PFSK-1 (cell line): Measurements from ENCODE around the gene TMEM184B.

Source experiments
- FOXP2 ChIP-seq: optimal IDR thresholded peaks from 2 replicates; pipeline ENCODE3; 2011; ENCODE audit warnings: borderline replicate concordance, control low read depth, inconsistent platforms; ENCODE audit not compliant: insufficient read depth; ENCODE audit errors: extremely low read length, extremely low read depth
- POLR2AphosphoS5 ChIP-seq: IDR thresholded peaks from 2 replicates; pipeline ENCODE4 v1.6.1; 2012; ENCODE audit warnings: low read depth, mild to moderate bottlenecking, control low read depth, low read length, moderate library complexity
- SIN3A ChIP-seq: IDR thresholded peaks from 2 replicates; pipeline ENCODE4 v1.6.1; 2012; ENCODE audit warnings: mild to moderate bottlenecking, low read length, moderate library complexity, borderline replicate concordance; ENCODE audit not compliant: insufficient read depth
- TAF1 ChIP-seq: IDR thresholded peaks from 2 replicates; pipeline ENCODE4 v1.6.1; 2012; ENCODE audit warnings: low read length, control low read depth, borderline replicate concordance; ENCODE audit not compliant: insufficient read depth
- TF ChIP-seq, protein P1 (sequence below), 2 experiments: IDR thresholded peaks; 2 replicates each; pipeline versions ENCODE4 v1.6.1 to v1.8.0; 2011 to 2012; ENCODE audit warnings: low read depth in 2 of 2, low read length in 2 of 2, control low read depth in 1 of 2, inconsistent platforms in 1 of 2, mild to moderate bottlenecking in 1 of 2, moderate library complexity in 1 of 2; ENCODE audit not compliant: insufficient read depth in 1 of 2

The TMEM184B gene

DNA sequence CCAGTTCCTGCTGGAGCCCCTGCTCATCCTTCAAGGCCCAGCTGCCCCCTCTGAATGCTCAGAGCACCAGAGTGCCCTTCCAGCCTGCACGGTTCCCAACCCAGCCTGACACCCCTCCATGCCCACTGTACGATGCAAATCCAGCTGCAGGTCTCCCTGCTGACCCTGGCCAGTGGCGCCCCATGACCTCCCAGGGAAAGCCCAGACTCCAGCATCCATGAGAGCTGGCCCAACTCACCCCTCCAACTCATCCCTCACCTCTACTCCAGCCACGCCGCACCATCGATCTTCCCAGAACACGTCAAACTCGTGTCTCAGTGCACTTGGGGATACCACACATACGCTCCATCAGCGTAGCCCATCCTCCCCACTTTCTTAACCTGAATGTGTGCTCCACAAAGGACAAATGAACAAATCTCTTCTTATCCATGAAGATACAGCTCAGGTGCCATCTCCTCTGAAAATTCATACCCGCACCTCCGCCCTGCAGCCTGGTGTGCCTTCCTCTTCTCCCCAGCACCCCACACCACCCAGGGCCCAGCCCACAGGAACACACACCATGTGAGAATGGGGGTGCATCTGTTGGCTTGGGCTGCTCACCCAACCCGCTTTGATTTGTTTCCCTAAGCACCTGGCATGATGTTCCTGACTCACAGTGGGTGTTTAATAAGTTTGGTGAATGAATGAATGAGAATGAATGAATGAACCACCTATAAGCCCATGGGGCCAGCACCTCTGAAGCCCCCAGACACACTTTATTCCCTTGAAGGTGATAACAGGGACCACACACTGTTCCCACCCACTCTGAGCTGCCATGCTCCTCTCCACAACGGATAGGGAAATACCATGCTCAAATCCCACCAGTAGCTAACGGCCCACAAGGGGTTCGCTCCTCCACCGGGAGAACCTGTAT is 97.3 kb downstream of the TMEM184B start:
- TF ChIP-seq FOXP2: no peak
- TF ChIP-seq POLR2AphosphoS5: no peak
- TF ChIP-seq TAF1: no peak
- TF ChIP-seq, protein P1, sequence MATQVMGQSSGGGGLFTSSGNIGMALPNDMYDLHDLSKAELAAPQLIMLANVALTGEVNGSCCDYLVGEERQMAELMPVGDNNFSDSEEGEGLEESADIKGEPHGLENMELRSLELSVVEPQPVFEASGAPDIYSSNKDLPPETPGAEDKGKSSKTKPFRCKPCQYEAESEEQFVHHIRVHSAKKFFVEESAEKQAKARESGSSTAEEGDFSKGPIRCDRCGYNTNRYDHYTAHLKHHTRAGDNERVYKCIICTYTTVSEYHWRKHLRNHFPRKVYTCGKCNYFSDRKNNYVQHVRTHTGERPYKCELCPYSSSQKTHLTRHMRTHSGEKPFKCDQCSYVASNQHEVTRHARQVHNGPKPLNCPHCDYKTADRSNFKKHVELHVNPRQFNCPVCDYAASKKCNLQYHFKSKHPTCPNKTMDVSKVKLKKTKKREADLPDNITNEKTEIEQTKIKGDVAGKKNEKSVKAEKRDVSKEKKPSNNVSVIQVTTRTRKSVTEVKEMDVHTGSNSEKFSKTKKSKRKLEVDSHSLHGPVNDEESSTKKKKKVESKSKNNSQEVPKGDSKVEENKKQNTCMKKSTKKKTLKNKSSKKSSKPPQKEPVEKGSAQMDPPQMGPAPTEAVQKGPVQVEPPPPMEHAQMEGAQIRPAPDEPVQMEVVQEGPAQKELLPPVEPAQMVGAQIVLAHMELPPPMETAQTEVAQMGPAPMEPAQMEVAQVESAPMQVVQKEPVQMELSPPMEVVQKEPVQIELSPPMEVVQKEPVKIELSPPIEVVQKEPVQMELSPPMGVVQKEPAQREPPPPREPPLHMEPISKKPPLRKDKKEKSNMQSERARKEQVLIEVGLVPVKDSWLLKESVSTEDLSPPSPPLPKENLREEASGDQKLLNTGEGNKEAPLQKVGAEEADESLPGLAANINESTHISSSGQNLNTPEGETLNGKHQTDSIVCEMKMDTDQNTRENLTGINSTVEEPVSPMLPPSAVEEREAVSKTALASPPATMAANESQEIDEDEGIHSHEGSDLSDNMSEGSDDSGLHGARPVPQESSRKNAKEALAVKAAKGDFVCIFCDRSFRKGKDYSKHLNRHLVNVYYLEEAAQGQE (IDR thresholded peaks at IDR 0.05; ENCODE audit: insufficient read depth in 1 of 2, low read depth in 2 of 2, low read length in 2 of 2): no peak
- no peak for TF ChIP-seq SIN3A

DNA sequence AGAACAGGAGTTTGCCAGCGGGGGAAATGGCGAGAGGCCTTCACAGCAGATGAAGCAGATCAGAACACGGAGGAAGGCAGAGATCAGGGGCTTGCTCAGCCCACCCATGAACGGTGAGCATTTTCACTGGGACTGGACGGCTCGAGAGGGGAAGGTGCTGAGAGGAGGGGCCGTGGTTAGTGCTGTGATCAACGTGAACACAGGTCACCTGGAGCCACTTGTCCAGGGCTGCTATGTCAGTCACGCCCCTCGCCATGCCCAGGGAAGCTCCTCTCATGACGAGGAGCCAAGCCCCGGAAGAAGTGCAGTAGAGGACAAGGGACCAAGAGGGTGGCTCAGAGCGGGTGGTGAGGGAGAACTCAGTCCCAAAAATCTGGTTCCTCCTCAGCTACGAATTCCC is 98.2 kb downstream of the TMEM184B start:
- no peak for TF ChIP-seq POLR2AphosphoS5
- no peak for TF ChIP-seq FOXP2
- TF ChIP-seq TAF1: no peak
- TF ChIP-seq SIN3A: no peak
- TF ChIP-seq, protein P1 (IDR thresholded peaks at IDR 0.05; ENCODE audit: insufficient read depth in 1 of 2, low read depth in 2 of 2, low read length in 2 of 2): no peak

DNA sequence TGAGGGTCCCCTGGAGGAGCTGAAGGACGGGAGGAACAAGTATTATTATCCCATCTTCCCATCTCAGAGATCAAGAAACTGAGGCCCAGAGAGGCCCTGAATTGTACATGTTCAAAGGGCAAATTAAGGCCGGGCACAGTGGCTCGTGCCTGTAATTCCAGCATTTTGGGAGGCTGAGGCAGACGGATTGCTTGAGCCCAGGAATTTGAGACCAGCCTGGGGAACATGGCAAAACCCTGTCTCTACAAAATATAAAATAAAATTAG is 99.2 kb downstream of the TMEM184B start:
- TF ChIP-seq SIN3A (no peak), TAF1 (no peak), FOXP2 (no peak), POLR2AphosphoS5 (no peak)
- TF ChIP-seq, protein P1 (IDR thresholded peaks at IDR 0.05; ENCODE audit: insufficient read depth in 1 of 2, low read depth in 2 of 2, low read length in 2 of 2): no peak

DNA sequence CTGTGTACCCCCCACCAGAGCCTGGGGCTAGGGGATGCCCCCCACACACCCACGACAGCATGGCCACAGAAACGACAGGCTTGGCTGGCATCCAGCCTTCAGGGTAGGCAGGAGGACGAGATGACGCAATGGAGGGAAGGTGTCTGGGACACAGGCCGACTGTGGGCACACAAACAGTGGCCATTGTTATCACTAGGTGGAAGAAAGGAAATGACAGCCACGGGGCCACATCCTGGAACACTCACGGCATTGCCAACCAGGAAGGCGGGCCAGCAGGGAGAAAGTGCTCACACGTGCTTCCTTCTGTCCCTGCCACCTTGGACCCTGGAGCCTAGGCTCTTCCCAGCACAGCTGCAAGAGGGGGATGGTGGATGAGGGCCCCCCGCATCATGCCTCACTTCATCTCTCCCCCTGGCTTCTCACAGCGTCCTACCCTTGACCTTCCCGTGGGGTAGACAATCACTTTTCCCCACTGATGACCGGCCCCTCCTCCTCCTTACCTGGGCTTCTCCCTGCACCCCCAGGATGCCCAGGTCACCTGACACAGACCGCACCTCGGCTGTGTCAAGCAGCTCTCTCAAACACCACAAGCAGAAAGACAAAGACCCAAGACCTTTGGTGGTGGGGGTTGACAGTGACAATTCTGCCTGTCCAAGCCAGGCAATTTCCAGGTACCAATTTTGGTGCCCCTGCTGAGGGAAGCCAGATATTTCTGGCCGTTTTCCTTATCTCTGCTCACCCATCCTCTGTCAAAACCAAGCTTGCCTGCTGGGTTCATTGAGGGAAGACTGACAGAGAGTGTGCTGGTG is 99.8 kb downstream of the TMEM184B start:
- no peak for TF ChIP-seq TAF1
- TF ChIP-seq FOXP2: peak; percentile 53

DNA sequence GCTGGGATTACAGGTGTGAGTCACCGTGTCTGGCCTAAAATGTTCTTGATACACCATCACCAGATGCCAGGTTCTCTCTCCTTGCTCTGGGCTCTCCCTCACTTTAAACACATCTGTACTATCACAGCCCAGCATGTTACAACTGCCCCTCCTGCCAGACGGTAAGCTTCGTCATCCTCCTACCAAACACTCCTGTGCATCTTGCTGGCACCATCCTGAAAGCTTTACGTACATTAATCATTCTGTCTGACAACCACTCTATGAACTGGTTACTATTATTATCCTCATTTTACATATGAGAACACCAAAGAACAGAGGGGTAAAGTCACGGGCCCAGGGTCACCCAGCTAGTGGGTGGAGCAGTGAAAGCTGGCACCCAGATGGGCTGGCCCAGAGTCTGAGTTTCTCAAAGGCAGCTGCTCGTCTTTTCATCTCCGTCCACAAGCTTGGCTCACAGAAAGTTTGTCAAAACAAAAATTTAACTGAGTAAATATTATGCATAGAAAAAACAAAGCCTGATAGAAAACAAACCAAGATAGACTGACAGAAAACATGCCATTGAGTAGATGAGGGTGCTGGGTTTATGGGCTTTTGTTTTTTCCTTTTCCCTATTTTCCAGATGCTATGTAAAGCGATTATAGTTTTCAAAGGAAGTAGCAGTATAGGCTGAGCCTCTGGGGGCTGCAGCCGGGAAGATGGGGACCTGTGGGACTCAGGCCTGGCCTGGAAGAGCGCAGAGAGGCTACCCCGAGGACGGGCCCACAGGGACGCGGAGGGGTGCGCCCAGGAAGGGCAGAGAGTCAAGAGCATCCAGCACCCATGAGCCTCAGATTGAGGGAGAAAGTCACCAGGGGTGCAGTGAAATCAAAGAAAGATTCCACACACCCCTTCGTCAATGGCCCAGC is 100.6 kb downstream of the TMEM184B start:
- TF ChIP-seq, protein P1 (IDR thresholded peaks at IDR 0.05; ENCODE audit: insufficient read depth in 1 of 2, low read depth in 2 of 2, low read length in 2 of 2): no peak
- TF ChIP-seq POLR2AphosphoS5 (no peak), SIN3A (no peak), FOXP2 (no peak), TAF1 (no peak)
